Measurements from ENCODE around the gene MTHFSD. TPM values are rescaled to one million over a fixed set of nuclear protein-coding genes. Genes with fewer than 3 reads are reported as not detected.

The MTHFSD gene
- total RNA-seq, 4 donors from 2014 or later: 22.7 to 40.8 (median 25.4) TPM

DNA sequence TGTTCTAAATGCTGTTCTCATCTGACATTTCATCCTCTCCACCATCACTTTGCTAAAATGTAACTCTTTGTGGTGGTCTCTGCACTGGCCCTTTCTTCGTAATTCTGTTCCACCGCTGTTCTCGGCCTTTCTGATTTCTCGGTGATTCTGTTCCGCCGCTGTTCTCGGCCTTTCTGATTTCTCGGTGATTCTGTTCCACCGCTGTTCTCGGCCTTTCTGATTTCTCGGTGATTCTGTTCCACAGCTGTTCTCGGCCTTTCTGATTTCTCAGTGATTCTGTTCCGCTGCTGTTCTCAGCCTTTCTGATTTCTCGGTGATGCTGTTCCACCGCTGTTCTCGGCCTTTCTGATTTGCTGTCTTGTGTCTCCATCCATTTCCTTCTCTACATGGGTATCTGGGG, 32.4 kb downstream of the MTHFSD start:
- WGBS, 2 donors: 80 to 81% methylated on average over 16 of the region's 16 CpGs
- Histone ChIP-seq H3K4me1 (peaks cover 0 to 18% (median 3%) of the 10 kb centered on the region in 4 donors), H3K9me3 (no peaks in the 10 kb centered on the region), H3K4me3 (no peak overlapping the region), H3K27me3 (peaks cover 0 to 51% of the 10 kb centered on the region in 2 donors), H3K36me3 (no peaks in the 10 kb centered on the region), H3K27ac (no peak overlapping the region)
- DNase-seq (ENCODE audit: low spot score in 2 of 2): no peak
- TF ChIP-seq POLR2A (IDR thresholded peaks at IDR 0.05): no peak
- TF ChIP-seq CTCF (IDR thresholded peaks at IDR 0.05): no peak
- no peak for TF ChIP-seq EP300 (IDR thresholded peaks at IDR 0.05)

DNA sequence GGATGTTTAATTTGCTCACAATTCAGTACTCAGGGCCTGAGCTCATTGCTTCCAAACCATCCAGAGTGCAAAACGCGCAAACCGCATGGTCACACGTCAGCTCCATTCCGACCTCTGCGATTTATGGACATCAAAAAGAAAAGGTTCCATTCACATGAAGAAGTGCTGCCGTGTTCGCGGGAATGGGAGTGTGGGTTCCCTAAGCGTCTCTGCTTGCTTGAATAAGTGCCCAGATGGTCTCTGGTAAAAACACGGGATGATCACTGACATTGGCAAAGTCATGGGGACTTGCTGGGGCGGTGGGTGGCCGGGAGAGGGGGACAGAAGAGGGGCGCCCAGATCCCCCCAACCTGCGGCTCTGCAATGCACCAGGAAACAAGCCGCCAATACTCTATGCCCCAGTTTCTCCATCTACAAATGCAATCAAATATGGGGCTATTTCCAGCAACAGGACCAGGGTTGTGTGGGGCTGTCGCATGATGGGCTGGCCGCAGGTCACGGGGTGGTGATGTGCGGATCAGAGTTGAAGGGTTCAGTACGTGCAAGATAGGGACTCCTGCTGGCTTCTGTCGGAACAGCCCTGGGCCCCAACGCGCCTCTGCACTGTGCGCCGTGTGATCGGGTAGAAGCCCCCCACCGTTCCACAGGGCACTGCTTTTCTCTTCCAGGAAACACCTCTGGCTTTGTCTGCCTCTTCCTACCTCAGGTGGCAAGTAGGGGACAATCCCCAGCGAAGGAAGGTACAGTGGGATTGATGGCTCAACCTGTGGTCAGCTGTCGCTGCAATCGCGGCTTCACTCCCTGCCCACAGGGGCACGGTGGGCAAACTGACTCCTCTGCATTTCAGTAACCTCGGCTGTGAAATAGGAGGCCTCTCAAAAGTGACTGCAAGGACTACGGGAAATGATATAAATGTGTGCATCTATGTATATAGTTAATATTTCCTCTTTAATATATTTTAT, 33.5 kb downstream of the MTHFSD start:
- no peaks in the 10 kb centered on the region for H3K36me3 ChIP-seq
- no peak overlapping the region for H3K27ac ChIP-seq
- no peaks in the 10 kb centered on the region for H3K9me3 ChIP-seq
- 68 to 71% methylated on average over 35 of the region's 35 CpGs for WGBS, 2 donors
- peaks cover 0 to 22% (median 3%) of the 10 kb centered on the region in 4 donors for H3K4me1 ChIP-seq
- TF ChIP-seq POLR2A (IDR thresholded peaks at IDR 0.05) (no peak), EP300 (IDR thresholded peaks at IDR 0.05) (no peak), CTCF (IDR thresholded peaks at IDR 0.05) (no peak)
- H3K4me3 ChIP-seq: no peak overlapping the region
- DNase-seq (ENCODE audit: low spot score in 2 of 2): no peak
- peaks cover 0 to 62% of the 10 kb centered on the region in 2 donors for H3K27me3 ChIP-seq

DNA sequence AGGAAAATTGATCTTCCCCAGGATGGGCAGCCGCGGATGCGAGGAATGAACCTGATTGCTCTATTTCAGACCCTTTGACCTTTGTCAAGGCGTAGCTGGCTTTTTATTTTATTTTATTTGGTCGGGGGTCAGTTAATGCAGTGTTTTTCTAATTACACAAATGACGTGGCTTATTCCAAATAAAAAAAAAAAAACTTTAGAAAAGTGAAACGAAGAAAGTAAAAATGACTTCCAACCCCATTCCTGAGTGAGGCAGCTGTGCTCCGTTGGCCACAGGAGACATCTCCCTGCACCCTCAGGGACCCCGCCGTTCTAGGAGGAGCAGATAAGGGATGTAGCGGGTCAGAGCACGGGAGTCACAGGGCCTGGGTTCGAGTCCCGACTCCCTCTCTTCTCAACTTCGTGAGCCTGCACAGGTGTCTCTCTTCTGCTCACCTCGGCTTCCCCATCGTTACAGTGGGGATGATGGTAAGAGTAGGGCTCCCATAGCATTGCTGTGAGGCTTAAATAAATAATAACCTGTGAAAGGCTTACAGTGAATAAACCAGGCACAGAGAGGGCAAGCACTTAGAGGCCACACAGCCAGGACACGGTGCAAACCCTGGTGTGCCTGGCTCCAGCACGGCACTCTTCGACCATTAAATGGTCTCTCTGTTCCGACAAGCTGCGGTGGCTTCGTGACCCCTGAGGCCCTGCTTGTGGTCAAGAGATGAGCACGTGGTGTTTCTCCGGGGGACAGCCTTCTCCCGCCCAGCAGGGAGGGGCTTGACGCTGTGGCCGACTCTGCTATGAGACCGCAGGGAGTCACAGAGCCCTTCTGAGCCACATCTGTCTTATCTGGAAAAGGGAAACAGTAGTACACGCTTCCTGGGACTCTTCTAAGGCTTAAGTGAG, 34.5 kb downstream of the MTHFSD start:
- no peaks in the 10 kb centered on the region for H3K36me3 ChIP-seq
- no peak for DNase-seq (ENCODE audit: low spot score in 2 of 2)
- H3K27me3 ChIP-seq: peaks cover 0 to 72% of the 10 kb centered on the region in 2 donors
- H3K4me3 ChIP-seq: peak overlapping the region in 1 of 4 donors; percentile 7
- TF ChIP-seq EP300 (IDR thresholded peaks at IDR 0.05) (no peak), POLR2A (IDR thresholded peaks at IDR 0.05) (no peak), CTCF (IDR thresholded peaks at IDR 0.05) (peak in 1 of 5 experiments; percentile 4)
- peaks cover 0 to 32% (median 3%) of the 10 kb centered on the region in 4 donors for H3K4me1 ChIP-seq
- H3K27ac ChIP-seq: no peak overlapping the region
- no peaks in the 10 kb centered on the region for H3K9me3 ChIP-seq
- WGBS, 2 donors: 30 to 33% methylated on average over 28 to 30 of the region's 30 CpGs

DNA sequence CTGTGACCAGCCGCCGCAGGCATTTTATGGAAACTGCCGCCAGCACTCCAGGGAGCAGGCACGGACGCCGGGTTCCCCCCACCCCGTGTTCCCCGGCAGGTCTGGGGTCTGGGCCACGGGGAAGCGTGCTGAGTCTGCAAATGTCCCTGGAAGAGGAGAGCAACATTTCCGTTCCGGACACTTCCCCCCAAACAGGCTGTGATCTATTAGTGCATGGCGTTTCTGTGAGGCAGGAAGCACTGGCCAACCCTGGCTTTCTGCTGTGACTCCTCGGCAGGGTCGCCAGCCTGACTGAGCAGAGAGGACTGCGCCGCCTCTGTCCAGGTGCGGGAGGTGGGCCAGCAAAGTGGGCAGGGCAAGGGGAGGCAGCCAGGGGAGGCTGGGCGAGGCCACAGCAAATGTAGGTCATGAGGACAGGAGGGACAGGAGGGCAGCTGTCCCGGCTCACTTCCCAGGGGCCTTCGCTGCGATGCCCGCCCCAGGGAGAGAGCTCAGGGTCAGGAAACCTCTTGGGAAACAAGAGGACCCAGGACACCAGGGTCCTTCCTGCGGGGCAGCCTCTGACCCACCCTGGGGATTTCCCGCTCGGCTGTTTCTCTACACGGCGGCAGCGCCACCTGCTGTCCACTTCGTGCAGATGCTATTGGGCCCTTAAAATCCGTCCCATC, 35.3 kb downstream of the MTHFSD start:
- WGBS, 2 donors: 18 to 23% methylated on average over 27 to 28 of the region's 31 CpGs
- H3K4me1 ChIP-seq: peaks cover 0 to 36% (median 3%) of the 10 kb centered on the region in 4 donors
- H3K9me3 ChIP-seq: no peaks in the 10 kb centered on the region
- H3K27ac ChIP-seq: no peak overlapping the region
- peak in 1 of 2 donors; percentile 60 for DNase-seq (ENCODE audit: low spot score in 2 of 2)
- TF ChIP-seq POLR2A (IDR thresholded peaks at IDR 0.05): no peak
- TF ChIP-seq CTCF (IDR thresholded peaks at IDR 0.05): peak; percentile 85 to 93 (median 89)
- TF ChIP-seq EP300 (IDR thresholded peaks at IDR 0.05): no peak
- peaks cover 0 to 80% of the 10 kb centered on the region in 2 donors for H3K27me3 ChIP-seq
- H3K36me3 ChIP-seq: no peaks in the 10 kb centered on the region
- peak overlapping the region in 1 of 4 donors; percentile 7 for H3K4me3 ChIP-seq

All from tibial nerve (tissue), 4 donors.